Fibroblast of lung (primary cell): ENCODE results near the gene ZNF429.

Source experiments
- CTCF ChIP-seq, 2 donors: IDR thresholded peaks in 1 of 2; conservative IDR thresholded peaks in 1 of 2; 1 replicate in 1 of 2; 2 replicates in 1 of 2; pipeline ENCODE4 v1.5.1; 2011 to 2012; ENCODE audit warnings: low read length in 2 of 2, control low read depth in 1 of 2, inconsistent platforms in 1 of 2, low read depth in 1 of 2, mild to moderate bottlenecking in 1 of 2
- EZH2 ChIP-seq: IDR thresholded peaks from 2 replicates; pipeline ENCODE4 v1.5.1; 2012; ENCODE audit warnings: low read length, control low read depth, mild to moderate bottlenecking; ENCODE audit errors: missing control alignments

- no peak for TF ChIP-seq CTCF (conservative IDR thresholded peaks at IDR 0.05 in 1 of 2, IDR thresholded peaks at IDR 0.05 in 1 of 2; ENCODE audit: low read depth in 1 of 2, low read length in 2 of 2)
- no peak for TF ChIP-seq EZH2
These were observed 88.1 kb downstream of the ZNF429 start for GRCh38 chr19:21593502-21593901.
